WTC11 (cell line): ENCODE measurements around the gene PRKRA. TPM values are rescaled to one million over a fixed set of nuclear protein-coding genes. Genes with fewer than 3 reads are reported as not detected.
"Not testable (repeated sequence)": the region's sequence is repeated elsewhere in the genome, so short reads cannot be mapped to it uniquely, and the experiment has no call there.

Experiments used
- ATAC-seq: fragments of 200-7000 bp; cut with Tn5 transposase; 2 replicates; pipeline ENCODE4 v1.10.0; 2021; ENCODE audit warnings: mild to moderate bottlenecking, moderate library complexity
- CTCF ChIA-PET: fragments of 300-600 bp; sonication (Branson Sonifier 250); formaldehyde crosslinking; loops from one replicate; lab custom pipeline; 2021; ENCODE audit warnings: antibody characterized with exemption; lab: Charles Lee
- POLR2A ChIA-PET: fragments of 350-600 bp; sonication (Branson Sonifier 250); formaldehyde crosslinking; loops from one replicate; lab custom pipeline; 2021; ENCODE audit warnings: antibody characterized with exemption; lab: Charles Lee
- DNase-seq: peaks from one replicate; pipeline ENCODE4 v3.0.0; 2021; ENCODE audit warnings: low spot score
- H3K27ac Mint-ChIP-seq: 2 replicates; pipeline ENCODE4 v1.8.0; 2021; ENCODE audit warnings: mixed read lengths
- H3K27me3 Mint-ChIP-seq: 2 replicates; pipeline ENCODE4 v1.8.0; 2021; ENCODE audit warnings: low read depth, mild to moderate bottlenecking, moderate library complexity, mixed read lengths
- H3K36me3 Mint-ChIP-seq: 2 replicates; pipeline ENCODE4 v1.8.0; 2021; ENCODE audit warnings: mixed read lengths
- H3K4me1 Mint-ChIP-seq: 2 replicates; pipeline ENCODE4 v1.8.0; 2022; ENCODE audit warnings: mixed read lengths
- H3K4me3 Mint-ChIP-seq: 2 replicates; pipeline ENCODE4 v1.8.0; 2021; ENCODE audit warnings: mild to moderate bottlenecking, moderate library complexity, mixed read lengths
- H3K9me3 Mint-ChIP-seq: 2 replicates; pipeline ENCODE4 v1.8.0; 2021; ENCODE audit warnings: mixed read lengths
- CBFB ChIP-seq: sonication (generic); formaldehyde crosslinking; IDR thresholded peaks from 2 replicates; pipeline ENCODE4 v1.8.1; 2022; ENCODE audit warnings: mild to moderate bottlenecking, low read depth, missing genetic modification reagents
- CREB1 ChIP-seq: sonication (generic); formaldehyde crosslinking; IDR thresholded peaks from 2 replicates; pipeline ENCODE4 v1.8.0; 2023; ENCODE audit warnings: mild to moderate bottlenecking, missing genetic modification reagents
- CREM ChIP-seq: sonication (generic); formaldehyde crosslinking; IDR thresholded peaks from 2 replicates; pipeline ENCODE4 v1.8.1; 2022; ENCODE audit warnings: mild to moderate bottlenecking, missing genetic modification reagents, moderate library complexity
- HMGXB4 ChIP-seq: sonication (generic); formaldehyde crosslinking; IDR thresholded peaks from 2 replicates; pipeline ENCODE4 v1.8.1; 2023; ENCODE audit warnings: mild to moderate bottlenecking, moderate library complexity, missing genetic modification reagents
- IRF1 ChIP-seq: sonication (generic); formaldehyde crosslinking; IDR thresholded peaks from 2 replicates; pipeline ENCODE4 v1.8.0; 2023; ENCODE audit warnings: missing genetic modification reagents
- JAZF1 ChIP-seq: fragments of 250-450 bp; sonication (Bioruptor Pico); IDR thresholded peaks from 2 replicates; pipeline ENCODE4 v1.9.0; 2021; ENCODE audit warnings: moderate library complexity, mild to moderate bottlenecking, inconsistent platforms
- MAX ChIP-seq: sonication (generic); formaldehyde crosslinking; IDR thresholded peaks from 2 replicates; pipeline ENCODE4 v1.8.0; 2022; ENCODE audit warnings: mild to moderate bottlenecking, missing genetic modification reagents
- MXD4 ChIP-seq: fragments of 250-450 bp; sonication (Bioruptor Pico); IDR thresholded peaks from 2 replicates; pipeline ENCODE4 v1.8.0; 2021; ENCODE audit warnings: mild to moderate bottlenecking, moderate library complexity, borderline replicate concordance
- NFE2L1 ChIP-seq: sonication (generic); formaldehyde crosslinking; IDR thresholded peaks from 2 replicates; pipeline ENCODE4 v1.8.1; 2023; ENCODE audit warnings: missing genetic modification reagents
- NFYB ChIP-seq: sonication (generic); formaldehyde crosslinking; conservative IDR thresholded peaks from 2 replicates; pipeline ENCODE4 v1.8.0; 2022; ENCODE audit warnings: low read depth, missing genetic modification reagents
- SOX15 ChIP-seq: fragments of 250-450 bp; sonication (Bioruptor Pico); IDR thresholded peaks from 2 replicates; pipeline ENCODE4 v1.9.0; 2021; ENCODE audit warnings: mild to moderate bottlenecking
- SP1 ChIP-seq: sonication (generic); formaldehyde crosslinking; conservative IDR thresholded peaks from 2 replicates; pipeline ENCODE4 v1.8.1; 2022; ENCODE audit warnings: missing genetic modification reagents
- TP53 ChIP-seq: sonication (generic); formaldehyde crosslinking; IDR thresholded peaks from 2 replicates; pipeline ENCODE4 v1.8.1; 2023; ENCODE audit warnings: mild to moderate bottlenecking, missing genetic modification reagents
- USF1 ChIP-seq: sonication (generic); formaldehyde crosslinking; IDR thresholded peaks from 2 replicates; pipeline ENCODE4 v1.8.0; 2022; ENCODE audit warnings: mild to moderate bottlenecking, missing genetic modification reagents
- ZNF425 ChIP-seq: fragments of 250-450 bp; sonication (Bioruptor Pico); conservative IDR thresholded peaks from 2 replicates; pipeline ENCODE4 v1.9.0; 2021; ENCODE audit warnings: mild to moderate bottlenecking
- total RNA-seq: library from RNA; stranded (reverse); gene quantifications from 3 replicates; pipeline ENCODE4 v1.2.3, GENCODE V29; 2021
- TF ChIP-seq, protein P1 (sequence below): sonication (generic); formaldehyde crosslinking; IDR thresholded peaks from 2 replicates; pipeline ENCODE4 v1.8.1; 2023; ENCODE audit warnings: mild to moderate bottlenecking, missing genetic modification reagents, borderline replicate concordance

The PRKRA gene
- total RNA-seq, 1 experiment from 2014 or later: 55.4 TPM

GRCh38 chr2:178413472-178414265, 37.3 kb downstream of the PRKRA start:
- H3K27me3 Mint-ChIP-seq: peaks cover 9% of the 10 kb centered on the region; the same call in 1 of the 2 replicates
- ChIA-PET POLR2A (interaction anchor here (0.7 to 2.0 kb wide), 6 partner anchors 22 to 344 kb away, joined by 3 to 20 read pairs (median 4); partner anchors contain the start of genes PJVK, PRKRA and RBM45), CTCF (interaction anchor here (1.1 to 2.7 kb wide), 18 partner anchors 9 to 338 kb away, joined by 3 to 55 read pairs (median 5); partner anchors contain the start of genes PJVK, PRKRA and RBM45)
- peak; percentile 38; the same call in 1 of the 2 replicates for TF ChIP-seq MAX
- no peak for TF ChIP-seq ZNF425
- TF ChIP-seq CREM: peak; percentile 81
- H3K4me1 Mint-ChIP-seq: peaks cover 13% of the 10 kb centered on the region
- ATAC-seq (peak; percentile 87), DNase-seq (peak; percentile 74)
- H3K36me3 Mint-ChIP-seq: no peaks in the 10 kb centered on the region
- peak overlapping the region; percentile 77 for H3K4me3 Mint-ChIP-seq
- H3K9me3 Mint-ChIP-seq: no peaks in the 10 kb centered on the region
- peak overlapping the region; percentile 76 for H3K27ac Mint-ChIP-seq

DNA sequence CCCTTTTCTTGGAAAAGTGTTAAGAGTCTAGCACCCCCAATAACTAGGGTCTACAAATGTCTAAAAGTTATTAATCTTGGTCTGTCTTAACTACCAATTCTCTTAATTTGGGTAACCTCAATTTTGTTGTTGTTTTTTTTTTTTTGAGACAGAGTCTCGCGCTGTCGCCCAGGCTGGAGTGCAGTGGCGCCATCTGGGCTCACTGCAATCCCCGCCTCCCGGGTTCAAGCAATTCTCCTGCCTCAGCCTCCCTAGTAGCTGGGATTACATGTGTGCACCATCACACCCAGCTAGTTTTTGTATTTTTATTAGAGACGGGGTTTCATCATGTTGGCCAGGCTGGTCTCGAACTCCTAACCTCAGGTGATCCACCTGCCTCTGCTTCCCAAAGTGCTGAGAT, 38.5 kb downstream of the PRKRA start:
- not testable (repeated sequence) for H3K27me3 Mint-ChIP-seq, H3K36me3 Mint-ChIP-seq, H3K9me3 Mint-ChIP-seq, ATAC-seq, H3K27ac Mint-ChIP-seq, DNase-seq
- ChIA-PET CTCF (interaction anchor here (2.7 kb wide), 1 partner anchor 301 kb away, joined by 55 read pairs; the partner anchor contains the start of gene RBM45), POLR2A (interaction anchor here (0.7 to 1.5 kb wide), 3 partner anchors 130 to 1280 kb away, joined by 3 to 6 read pairs (median 3); no protein-coding TSS in a partner anchor)
- Mint-ChIP-seq H3K4me1 (peaks cover 13% of the 10 kb centered on the region), H3K4me3 (peak overlapping the region; percentile 77)

DNA sequence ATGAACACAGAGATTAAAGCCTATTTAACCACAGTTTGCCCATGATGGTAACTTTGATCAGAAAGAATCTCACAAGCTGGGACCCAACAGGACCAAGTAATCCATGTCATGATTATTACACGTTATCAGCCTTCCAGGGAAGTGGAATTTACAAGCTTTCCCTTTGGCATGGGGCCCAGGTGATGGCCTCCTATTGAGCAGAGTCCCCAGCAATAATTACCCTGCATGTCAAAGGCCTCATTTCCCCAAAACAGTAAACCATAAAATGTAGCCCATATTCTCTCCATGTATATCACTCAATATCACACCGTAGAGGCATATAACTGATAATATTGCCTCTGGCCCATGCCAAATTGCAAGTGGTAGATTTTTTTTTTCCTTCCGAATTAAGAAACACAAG, 38.9 kb downstream of the PRKRA start:
- no peak for ATAC-seq
- peaks cover 9% of the 10 kb centered on the region; the same call in 1 of the 2 replicates for H3K27me3 Mint-ChIP-seq
- POLR2A ChIA-PET: interaction anchor here (0.7 to 1.5 kb wide), 3 partner anchors 129 to 1280 kb away, joined by 3 to 6 read pairs (median 3); no protein-coding TSS in a partner anchor
- no peaks in the 10 kb centered on the region for H3K9me3 Mint-ChIP-seq
- no peak overlapping the region for H3K27ac Mint-ChIP-seq
- CTCF ChIA-PET: no interaction called here
- H3K4me1 Mint-ChIP-seq: peaks cover 13% of the 10 kb centered on the region
- H3K4me3 Mint-ChIP-seq: no peak overlapping the region
- no peaks in the 10 kb centered on the region for H3K36me3 Mint-ChIP-seq
- no peak for DNase-seq
- TF ChIP-seq USF1 (CRISPR knock-in tag) (no peak), NFYB (no peak), SOX15 (no peak), SP1 (CRISPR knock-in tag) (no peak), CBFB (CRISPR knock-in tag) (no peak), CREB1 (CRISPR knock-in tag) (no peak), JAZF1 (no peak), MAX (no peak), MXD4 (CRISPR knock-in tag) (no peak), CREM (no peak), TP53 (CRISPR knock-in tag) (no peak), NFE2L1 (CRISPR knock-in tag) (no peak), IRF1 (no peak), HMGXB4 (CRISPR knock-in tag) (no peak)
- TF ChIP-seq, protein P1, sequence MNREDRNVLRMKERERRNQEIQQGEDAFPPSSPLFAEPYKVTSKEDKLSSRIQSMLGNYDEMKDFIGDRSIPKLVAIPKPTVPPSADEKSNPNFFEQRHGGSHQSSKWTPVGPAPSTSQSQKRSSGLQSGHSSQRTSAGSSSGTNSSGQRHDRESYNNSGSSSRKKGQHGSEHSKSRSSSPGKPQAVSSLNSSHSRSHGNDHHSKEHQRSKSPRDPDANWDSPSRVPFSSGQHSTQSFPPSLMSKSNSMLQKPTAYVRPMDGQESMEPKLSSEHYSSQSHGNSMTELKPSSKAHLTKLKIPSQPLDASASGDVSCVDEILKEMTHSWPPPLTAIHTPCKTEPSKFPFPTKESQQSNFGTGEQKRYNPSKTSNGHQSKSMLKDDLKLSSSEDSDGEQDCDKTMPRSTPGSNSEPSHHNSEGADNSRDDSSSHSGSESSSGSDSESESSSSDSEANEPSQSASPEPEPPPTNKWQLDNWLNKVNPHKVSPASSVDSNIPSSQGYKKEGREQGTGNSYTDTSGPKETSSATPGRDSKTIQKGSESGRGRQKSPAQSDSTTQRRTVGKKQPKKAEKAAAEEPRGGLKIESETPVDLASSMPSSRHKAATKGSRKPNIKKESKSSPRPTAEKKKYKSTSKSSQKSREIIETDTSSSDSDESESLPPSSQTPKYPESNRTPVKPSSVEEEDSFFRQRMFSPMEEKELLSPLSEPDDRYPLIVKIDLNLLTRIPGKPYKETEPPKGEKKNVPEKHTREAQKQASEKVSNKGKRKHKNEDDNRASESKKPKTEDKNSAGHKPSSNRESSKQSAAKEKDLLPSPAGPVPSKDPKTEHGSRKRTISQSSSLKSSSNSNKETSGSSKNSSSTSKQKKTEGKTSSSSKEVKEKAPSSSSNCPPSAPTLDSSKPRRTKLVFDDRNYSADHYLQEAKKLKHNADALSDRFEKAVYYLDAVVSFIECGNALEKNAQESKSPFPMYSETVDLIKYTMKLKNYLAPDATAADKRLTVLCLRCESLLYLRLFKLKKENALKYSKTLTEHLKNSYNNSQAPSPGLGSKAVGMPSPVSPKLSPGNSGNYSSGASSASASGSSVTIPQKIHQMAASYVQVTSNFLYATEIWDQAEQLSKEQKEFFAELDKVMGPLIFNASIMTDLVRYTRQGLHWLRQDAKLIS (CRISPR knock-in tag): no peak
